Fibroblast of skin of right quadriceps (primary cell): ENCODE results near the gene CCDC186.
"Not testable (repeated sequence)": the region's sequence is repeated elsewhere in the genome, so short reads cannot be mapped to it uniquely, and the experiment has no call there.

Experiments
- DNase-seq: peaks from one replicate; pipeline ENCODE4 v3.0.0-alpha.2; 2013

CCDC186 gene

DNA sequence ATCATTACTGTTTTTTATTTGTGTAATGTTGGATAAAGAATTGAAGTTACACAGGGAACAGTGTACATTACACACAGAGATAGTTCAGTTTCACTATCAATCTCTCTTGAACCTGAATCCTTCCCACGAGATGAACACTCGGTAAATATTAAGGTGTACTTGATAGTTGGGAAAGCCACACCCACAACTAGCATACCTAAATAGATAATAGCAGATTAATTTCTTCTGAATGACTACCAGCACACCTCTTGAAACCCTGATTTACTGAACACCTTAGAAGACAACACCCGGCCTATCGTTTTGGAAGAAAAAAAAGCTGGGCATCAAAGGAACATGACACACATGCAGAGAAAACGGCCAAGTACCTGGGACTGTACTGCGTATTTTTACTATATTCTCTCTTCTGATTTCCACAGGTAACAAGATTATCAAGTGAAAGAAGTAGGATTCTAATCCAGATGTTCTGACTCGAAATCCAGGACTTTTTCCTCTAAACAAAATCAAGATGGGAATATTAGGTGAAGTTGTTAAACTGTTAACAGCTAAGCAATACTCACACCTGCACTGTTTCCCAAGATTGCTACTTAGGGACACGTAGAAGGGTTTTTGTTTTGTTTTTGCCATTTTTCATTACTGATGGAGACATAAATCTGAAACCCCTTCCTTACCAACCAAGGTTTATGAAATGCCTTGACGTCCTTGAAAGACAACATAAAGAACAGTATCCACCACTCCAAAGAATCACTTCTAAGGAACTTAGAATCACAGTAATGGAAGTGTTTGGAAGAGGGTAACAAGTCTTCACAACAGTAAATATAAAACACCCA lies 1.0 kb downstream of the CCDC186 start:
- DNase-seq: no peak

DNA sequence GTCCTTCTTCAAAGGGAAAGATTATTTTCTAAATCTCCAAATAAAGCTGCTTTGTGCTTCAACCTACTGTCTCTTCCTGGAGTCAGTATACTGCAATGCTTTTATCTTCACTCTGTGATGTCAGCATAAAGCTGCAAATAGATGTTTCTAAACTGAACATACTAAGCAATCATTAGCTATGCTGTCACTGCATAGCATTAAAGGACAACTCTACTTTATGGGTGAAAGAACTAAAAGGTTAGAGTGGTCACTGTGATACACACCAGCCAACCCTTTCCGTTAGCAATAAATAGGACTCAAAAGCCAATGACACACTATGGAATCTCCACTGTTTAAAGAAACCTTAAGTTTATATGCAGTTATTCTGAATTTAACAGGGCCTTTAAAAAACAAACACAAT lies 1.8 kb downstream of the CCDC186 start:
- peak; percentile 8 for DNase-seq

DNA sequence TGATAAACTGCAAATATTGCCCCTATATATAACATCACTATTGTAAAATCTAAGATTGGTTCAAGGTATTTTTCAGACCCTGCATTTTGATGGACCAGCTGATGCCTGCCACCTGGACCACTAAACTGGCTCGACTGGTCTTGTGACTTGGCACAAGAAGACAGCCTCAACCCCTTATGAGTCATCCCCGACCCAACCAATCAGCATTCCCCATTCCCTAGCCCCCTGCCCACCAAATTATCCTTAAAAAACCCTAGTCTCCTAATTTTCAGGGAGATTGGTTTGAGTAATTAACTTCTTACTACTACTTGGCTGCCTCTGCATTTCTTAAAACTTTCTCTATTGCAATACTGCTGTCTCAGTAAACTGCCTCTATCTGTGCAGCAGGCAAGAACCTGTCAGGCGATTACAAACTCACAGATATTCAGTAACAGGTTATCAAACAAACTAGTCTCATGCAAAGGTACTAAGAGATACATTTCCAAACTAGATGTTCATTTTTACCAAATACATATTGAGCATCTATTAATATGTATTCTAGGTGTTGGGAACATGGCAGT lies 5.5 kb downstream of the CCDC186 start:
- no peak for DNase-seq

DNA sequence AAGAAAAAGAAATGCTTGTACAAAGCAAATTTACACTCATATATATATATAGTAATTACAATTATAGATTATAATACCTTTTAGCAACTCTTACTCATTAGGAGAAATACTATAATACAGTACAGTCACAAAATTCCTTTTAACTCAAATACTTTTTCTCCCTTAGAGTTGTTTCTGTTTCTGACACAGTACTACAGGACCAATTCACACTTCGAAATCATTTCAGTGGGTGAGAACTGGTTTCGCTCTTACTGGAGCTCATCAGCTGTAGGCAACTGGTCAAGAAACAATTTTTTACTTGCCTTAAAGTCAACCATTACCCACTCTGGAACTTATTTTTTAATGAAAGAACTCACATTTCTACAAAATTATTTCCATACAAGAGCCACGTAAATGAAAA lies 6.0 kb downstream of the CCDC186 start:
- no peak for DNase-seq

DNA sequence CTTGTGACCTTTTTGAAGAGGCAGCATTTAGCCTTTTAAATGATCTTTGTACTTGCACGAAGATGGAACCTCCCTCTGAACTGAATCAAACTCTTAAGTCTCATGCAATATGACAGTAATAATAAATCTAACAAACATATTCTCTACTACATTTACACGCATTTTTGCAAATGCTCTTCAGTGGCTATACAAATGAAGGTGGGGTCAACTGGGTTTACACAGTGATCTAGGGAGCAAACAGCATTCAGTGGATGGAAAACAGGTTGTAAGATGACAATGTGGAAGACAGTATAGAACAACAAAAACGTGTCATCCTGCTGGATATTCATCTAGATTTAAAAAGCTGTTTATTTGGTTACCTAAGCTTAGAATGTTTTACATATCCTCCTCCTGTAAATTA lies 7.5 kb downstream of the CCDC186 start:
- no peak for DNase-seq

DNA sequence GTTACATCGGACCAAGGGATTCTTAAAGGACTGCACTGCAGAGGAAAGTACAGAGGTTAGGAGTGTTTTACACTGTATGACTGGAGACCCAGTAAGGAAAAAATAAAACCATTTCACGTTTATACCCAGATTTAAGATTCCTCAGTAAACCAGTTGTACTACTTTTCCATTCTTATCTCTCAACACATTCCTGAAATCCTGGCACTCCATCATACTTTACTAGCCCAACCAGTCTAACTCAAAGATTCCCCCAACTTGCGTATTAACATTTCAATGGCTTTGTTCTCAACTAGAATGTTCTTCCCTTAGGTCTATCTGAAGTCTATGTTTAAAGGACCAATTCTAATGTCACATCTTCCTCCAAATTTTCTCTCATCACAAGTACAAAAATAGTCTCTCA lies 8.0 kb downstream of the CCDC186 start:
- DNase-seq: no peak

DNA sequence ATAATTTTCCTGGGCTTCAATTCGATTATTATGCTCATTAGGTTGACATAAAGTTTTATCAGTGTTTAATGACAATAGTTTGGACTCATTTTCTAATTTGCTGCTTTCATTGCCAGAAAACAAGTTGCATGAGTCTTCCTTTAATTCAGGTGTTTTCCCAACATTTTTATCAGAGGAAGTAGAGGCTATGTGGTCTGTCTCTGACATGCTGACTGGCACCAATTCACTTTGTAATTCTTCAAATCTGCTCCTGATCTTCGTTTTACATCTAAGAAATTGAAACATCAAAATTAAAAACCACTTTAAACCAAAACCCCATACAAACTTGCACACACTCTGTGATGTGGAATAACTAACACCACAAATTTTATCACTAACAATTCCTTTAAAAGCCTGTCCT lies 10.9 kb downstream of the CCDC186 start:
- no peak for DNase-seq

DNA sequence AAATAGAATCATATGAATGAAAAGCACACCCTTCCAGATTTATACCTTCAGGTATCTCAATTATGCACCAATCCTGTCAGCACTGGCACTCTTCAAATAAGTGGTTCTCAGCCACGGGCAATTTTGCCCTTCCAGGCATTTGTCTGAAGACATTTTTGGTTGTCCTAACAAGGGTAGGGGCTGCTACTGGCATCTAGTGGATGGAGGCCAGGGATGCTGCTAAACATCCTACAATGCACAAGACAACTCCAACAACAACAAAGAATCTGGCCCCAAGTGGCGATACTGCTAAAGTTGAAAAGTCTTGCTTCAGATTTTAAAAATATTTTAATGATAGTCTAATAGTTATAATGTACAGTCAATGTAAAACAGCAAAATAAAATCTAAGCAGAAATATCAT lies 16.1 kb downstream of the CCDC186 start:
- no peak for DNase-seq

DNA sequence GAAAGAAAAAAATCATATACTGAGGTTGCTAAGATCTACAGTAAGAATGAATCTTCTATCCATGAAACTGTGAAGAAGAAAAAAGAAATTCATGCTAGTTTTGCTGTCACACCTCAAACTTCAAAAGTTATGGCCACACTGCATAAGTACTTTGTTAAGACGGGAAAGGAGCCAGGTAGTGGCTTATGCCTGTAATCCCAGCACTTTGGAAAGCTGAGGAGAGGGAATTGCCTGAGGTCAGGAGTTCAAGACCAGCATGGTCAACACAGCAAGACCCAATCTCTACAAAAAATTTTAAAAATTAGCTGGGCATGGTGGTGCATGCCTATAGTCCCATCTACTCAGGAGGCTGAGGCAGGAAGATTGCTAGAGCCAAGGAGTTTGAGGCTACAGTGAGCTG lies 22.1 kb downstream of the CCDC186 start:
- no peak for DNase-seq

DNA sequence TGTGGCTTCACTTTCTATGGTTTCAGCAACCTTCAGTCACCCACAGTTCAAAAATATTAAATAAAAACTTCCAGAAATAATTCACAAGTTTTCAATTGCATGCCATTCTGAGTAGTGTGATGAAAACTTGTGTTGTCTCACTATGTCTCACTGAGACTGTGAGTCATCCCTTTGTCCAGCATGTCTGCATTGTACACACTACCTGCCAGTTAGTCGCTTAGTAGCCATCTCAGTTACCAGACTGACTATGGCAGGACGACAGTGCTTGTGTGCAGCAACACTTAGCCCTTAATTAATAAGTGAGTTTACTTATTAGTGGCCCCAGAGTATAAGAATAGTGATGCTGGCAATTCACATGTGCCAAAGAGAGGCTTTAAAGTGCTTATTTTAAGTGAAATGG lies 22.5 kb downstream of the CCDC186 start:
- peak; percentile 79 for DNase-seq

DNA sequence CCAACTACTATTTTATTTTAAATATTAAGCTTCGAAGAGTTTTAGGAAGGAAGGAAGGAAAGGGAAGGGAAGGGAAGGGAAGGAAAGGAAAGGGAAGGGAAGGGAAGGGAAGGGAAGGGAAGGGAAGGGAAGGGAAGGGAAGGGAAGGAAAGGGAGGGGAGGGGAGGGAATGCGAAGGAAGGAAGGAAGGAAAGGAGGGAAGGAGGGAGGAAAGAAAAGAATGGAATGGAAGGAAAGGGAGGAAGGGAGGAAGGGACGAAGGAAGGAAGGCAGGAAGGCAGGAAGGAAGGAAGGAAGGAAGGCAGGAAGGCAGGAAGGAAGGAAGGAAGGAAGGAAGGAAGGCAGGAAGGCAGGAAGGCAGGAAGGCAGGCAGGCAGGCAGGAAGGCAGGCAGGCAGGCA lies 24.5 kb downstream of the CCDC186 start:
- not testable (repeated sequence) for DNase-seq

DNA sequence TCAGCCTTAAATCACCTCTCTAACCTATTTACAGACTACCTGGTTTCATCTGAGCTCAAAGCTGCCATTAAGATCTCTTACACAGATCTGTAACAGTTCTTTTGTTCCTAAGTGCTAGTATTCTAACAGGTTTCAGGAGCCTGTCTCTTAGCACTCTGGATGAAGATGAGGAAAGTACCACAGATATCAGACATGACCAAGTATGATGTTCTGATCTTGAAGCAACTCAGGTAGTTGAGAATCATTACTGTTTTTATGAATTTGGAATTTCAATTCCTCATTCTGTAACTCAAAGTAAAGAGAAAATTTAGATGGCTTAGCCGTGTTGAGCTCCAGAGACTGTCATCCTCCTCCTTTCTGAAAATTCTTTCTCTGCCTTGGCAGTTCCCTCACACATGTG lies 30.8 kb downstream of the CCDC186 start:
- no peak for DNase-seq

DNA sequence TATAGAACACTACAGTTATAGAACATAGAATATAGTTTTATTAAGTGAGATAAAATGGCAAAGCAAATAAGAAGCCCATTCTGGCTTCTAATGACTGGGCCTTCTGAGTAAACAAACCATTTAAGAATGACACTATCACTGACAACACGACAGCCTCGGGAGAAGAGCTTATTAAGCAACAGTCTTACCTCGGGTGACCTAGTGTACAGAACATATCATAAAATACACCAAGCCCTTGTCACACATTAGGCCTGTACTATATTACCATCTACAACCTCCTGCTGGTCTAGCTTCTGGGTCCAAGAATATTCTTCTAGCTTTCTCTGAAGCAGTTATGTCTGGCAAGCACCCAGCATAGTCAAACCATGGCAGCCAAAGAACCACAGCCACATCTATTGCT lies 32.0 kb downstream of the CCDC186 start:
- no peak for DNase-seq

DNA sequence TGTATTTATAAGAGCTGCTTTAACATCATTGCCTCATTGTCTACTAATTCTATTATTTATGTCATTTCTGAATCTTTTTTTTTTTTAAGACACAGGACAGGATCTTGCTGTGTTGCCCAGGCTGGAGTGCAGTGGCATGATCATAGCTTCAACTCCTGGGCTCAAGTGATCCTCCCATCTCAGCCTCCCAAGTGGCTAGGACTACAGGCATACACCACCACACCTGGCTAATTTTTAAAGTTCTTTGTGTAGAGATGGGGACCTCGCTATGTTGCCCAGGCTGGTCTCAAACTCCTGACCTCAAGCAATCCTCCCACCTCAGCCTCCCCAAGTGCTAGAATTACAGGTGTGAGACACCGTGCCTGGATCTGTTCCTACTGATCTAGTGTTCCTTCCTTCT lies 33.2 kb downstream of the CCDC186 start:
- DNase-seq: not testable (repeated sequence)

DNA sequence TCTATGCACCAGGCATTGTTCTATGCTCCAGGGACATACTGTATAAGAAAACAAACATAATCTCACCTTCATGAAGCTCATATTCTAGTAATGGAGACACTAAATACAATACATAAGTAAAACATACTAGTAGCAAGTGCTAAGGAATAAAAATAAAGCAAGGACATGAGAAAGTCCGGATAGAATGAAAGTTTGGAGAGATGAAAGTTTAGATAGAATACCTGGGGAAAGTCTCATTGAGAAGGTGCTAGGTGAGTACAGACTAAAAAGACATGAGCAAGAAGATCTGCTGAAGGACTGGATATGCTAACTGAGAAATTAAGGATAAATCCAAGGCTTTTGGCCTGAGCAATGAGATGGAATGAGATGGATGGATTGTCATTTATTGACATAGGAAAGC lies 34.0 kb downstream of the CCDC186 start:
- DNase-seq: no peak

DNA sequence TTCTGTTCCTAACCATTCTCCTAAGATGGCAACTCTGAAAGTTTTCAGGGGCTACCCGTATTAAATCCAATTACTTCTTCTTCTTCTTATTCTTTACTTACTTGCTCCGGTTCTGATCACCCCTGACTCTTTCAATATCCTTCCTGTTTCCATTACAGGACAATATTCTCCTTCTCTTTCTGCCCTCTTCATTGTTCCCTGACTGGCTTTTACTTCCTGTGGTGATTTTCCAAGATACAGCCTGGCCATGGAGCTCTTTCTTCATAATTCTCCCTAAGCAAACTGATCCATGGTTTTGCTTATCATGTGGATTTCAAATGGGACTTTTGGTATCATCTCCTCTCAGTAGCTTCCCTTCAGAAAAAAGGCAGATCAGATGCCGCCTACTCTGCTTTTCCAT lies 35.4 kb downstream of the CCDC186 start:
- DNase-seq: no peak

DNA sequence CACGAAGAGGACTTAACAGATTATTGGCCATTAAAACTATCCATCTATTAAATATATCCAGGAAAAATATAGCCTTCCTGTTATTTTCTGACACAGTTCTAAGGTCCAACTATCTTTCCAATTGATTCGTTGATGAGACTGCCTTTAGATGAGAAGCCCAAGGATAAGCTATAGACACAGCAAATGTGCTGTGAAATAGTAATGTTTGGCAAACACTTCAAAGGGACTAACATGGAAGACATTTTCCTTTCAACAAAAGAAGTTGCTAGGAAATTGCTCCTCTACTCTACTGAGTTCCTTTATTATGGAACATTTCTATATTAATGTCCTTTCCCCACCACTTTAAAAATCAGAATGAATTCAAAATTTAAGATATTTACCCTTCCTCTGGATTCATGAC lies 38.5 kb downstream of the CCDC186 start:
- no peak for DNase-seq

DNA sequence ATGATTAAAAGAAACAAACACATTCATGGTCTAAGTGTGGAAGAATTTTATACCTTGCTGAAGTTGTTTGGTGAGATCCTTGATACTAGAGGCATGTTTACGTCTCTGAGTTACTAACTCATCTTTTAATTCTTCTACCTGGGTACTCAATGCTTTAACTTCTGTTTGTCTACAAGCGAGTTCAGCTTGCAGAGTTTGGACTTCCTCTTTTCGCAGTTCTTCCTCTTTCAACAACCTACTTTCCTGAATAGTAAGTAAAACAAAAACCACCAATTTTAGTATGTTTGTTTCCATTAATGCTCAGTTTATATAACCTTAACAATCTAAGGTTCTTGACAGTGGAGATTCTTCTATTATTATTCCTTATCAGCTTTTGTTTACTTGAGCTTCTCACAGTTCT lies 42.9 kb downstream of the CCDC186 start:
- no peak for DNase-seq

DNA sequence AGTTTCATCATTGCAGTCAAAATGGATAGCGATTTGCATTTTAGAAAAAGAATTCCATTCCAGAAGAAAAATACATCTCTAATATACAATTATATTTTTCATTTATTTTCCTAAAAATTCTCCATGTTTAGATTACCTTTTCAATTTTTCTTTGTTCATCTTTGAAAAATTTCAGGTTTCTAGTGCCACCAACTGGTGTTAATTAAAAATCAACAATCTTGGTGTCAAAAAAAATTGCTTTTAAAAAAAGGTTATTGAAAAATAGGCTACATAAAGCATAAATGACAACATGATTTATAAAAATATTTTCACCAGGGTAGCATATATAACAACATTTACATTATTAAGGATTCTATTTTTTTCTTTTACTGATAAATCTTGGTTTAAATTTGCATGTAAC lies 53.0 kb downstream of the CCDC186 start:
- DNase-seq: no peak

DNA sequence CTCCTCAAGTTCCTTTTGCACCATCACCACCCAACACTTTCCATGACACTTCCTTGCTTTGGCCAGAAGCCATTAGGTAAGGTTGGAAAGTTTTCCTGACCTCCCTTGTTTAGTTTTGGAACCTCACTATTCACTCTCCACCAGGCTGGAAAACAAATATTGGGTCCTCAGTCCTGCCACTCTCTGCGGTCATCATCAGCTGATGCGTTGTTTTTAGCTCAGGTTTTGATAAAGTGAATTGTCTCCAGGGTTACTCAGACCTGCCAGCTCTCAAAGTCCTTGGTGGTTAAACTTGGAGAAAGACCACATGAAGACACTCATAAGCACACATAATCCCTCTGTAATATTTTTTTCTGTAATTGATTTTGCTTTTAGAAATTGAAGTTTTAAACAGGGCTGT lies 55.5 kb downstream of the CCDC186 start:
- no peak for DNase-seq

DNA sequence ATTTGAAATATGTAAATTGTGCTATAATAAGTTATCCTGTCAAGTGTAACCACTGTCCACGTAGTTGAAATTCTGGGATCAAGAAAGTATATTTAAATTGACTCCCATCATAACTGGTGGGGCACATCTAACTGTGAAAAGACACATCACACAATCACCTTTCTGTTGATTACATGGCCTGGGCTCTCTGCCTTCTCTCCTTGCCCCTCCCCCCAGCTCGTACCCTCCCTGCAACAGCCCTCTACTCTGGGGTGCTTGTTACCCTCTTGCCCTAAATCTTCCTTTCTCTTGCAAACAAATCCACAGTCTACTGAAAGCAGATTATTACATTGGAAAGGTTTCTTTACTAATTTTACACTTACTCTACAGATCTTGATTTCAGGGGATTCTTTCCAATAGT lies 56.3 kb downstream of the CCDC186 start:
- no peak for DNase-seq

DNA sequence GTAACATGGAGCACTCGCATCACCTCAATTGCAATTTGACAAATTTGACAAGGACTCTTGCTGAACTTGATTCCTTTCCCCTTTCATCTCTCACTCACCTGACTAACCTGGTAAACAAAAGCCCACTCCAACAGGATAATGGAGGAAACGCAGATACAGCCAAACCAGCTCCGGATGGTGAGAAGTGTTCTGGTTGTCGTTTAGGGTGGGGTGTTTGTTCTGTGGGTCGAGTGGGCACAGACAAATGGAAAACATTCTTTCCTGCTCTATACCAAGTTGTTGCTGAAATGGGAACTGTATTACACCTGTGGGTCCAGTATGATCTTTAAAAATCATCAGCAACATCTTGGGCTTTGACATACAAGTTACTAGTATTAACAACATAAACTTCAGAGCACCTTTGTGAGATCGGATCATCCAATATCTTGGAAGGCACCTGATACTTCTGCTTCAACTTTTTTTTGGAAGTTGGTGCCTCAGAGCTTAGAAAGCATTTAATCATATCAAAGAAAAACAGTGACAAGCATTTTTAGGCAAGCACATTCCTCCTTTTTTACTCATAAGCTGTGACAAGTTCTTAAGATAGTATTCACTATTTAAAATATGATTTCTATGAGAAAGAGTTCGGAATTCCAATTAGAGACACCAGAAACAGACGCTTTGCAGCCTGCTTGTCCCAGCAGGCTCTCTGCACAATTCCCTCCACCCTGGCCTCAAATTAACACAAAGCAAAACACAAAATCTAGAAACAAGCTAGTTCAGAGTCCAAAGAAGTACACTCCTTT lies 58.1 kb downstream of the CCDC186 start:
- no peak for DNase-seq

DNA sequence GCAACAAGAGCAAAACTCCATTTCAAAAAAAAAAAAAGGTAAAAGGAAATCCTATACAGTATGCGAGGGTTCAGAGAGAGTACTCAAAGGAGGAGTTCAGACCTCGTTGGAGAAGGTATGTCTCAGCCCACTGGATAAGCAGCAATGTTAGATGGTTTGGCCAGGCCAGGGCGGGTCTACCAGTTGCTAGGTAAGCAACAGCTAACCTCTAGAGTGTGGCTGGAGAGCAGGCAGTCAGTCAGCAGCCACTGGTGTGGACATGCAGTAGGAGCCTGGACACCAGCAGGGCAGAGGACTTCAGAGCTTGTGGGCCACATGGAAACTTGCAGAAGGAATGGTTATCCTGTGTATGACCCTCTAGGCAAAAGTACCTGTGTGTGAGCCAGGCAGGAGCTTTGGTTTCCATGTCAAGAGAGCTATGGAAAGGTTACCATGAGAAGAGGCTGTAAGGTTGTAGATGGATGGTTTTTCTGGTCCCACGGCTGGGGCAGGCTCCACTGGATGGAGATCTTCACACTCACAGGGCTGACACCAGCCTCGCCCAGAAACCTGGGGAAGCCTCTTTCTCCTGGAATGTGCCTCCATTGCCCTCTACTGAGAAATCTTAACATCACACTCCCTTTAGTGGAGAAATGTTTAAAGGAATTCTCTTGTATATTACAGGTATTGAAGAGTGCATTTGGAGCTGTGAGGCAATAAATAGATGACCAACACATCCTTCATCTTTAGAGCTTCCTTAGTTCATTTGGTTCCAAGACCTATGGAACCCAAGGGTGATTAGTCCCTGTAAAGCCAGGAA lies 63.6 kb downstream of the CCDC186 start:
- DNase-seq: no peak
